SU-DHL-6 (cell line): ENCODE data around the gene FRY.

Source experiments
- EZH2phosphoT487 ChIP-seq: fragments of 200-600 bp; sonication (generic), shearing (Covaris generic); conservative IDR thresholded peaks from 2 replicates; pipeline ENCODE4 v1.6.1; 2018; ENCODE audit warnings: mild to moderate bottlenecking, antibody characterized with exemption, low read length, moderate library complexity, mixed read lengths
- TF ChIP-seq, protein P1 (sequence below): fragments of 200-600 bp; sonication (generic); IDR thresholded peaks from one replicate; pipeline ENCODE4 v1.5.1; 2017; ENCODE audit warnings: antibody characterized with exemption, mild to moderate bottlenecking, low read length, moderate library complexity; ENCODE audit not compliant: insufficient read depth, poor library complexity, severe bottlenecking

DNA sequence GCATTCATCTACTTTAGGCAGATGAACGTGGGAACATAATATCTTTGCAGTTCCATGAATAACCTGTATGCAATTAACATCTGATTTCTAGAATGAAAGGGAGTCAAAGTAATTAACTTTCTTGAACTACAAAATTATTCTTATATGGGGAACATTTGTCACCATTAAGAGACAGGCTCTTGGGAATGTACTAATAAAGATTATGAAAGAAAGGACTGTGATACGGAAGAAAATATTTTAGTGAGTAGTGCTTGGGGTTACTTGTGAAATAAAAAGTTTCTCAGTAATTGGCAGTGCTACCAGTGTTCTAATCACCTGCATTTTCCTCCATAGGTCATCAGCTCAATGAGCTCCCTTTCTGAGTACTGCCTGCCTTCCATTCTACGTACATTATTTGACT is 85.4 kb downstream of the FRY start:
- TF ChIP-seq, protein P1, sequence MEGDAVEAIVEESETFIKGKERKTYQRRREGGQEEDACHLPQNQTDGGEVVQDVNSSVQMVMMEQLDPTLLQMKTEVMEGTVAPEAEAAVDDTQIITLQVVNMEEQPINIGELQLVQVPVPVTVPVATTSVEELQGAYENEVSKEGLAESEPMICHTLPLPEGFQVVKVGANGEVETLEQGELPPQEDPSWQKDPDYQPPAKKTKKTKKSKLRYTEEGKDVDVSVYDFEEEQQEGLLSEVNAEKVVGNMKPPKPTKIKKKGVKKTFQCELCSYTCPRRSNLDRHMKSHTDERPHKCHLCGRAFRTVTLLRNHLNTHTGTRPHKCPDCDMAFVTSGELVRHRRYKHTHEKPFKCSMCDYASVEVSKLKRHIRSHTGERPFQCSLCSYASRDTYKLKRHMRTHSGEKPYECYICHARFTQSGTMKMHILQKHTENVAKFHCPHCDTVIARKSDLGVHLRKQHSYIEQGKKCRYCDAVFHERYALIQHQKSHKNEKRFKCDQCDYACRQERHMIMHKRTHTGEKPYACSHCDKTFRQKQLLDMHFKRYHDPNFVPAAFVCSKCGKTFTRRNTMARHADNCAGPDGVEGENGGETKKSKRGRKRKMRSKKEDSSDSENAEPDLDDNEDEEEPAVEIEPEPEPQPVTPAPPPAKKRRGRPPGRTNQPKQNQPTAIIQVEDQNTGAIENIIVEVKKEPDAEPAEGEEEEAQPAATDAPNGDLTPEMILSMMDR: no peak
- TF ChIP-seq EZH2phosphoT487: no peak
